HepG2 (cell line): ENCODE measurements around the gene HDDC3. TPM values are rescaled to one million over a fixed set of nuclear protein-coding genes. Genes with fewer than 3 reads are reported as not detected.

Experiments used
- ATAC-seq: fragments of 200-7000 bp; cut with Tn5 transposase; 3 replicates; pipeline ENCODE4 v1.9.1; 2020; ENCODE audit warnings: mild to moderate bottlenecking, moderate library complexity
- BruUV-seq: library from RNA; stranded (reverse); fragments of 400-500 nt; replicated peaks from 2 replicates; lab custom pipeline; 2021; lab: Mats Ljungman, UMichigan
- CTCF ChIA-PET: fragments of 300-600 bp; formaldehyde crosslinking; extraction: SDS; loops from one replicate; lab custom pipeline; 2021; ENCODE audit warnings: low total read pairs, inconsistent platforms, low intra/inter-chr PET ratio; lab: Yijun Ruan, JAX
- POLR2A ChIA-PET: fragments of 350-600 bp; sonication (Branson Sonifier 250); formaldehyde crosslinking; loops from one replicate; lab custom pipeline; 2020; ENCODE audit warnings: antibody characterized with exemption, inconsistent platforms; lab: Yijun Ruan, JAX
- DNase-seq: peaks from one replicate; pipeline ENCODE4 v3.0.0-alpha.2; 2015; ENCODE audit warnings: low spot score
- FAIRE-seq: peaks from 3 replicates; lab custom pipeline; 2011; peaks lifted over from hg19 to GRCh38; lab: Jason Lieb, UNC
- H2AFZ ChIP-seq: one replicate; pipeline ENCODE4 v1.6.1; 2011; ENCODE audit warnings: low read length, inconsistent platforms
- H3K27ac ChIP-seq: fragments of 300-600 bp; 3 replicates; pipeline ENCODE4 v1.8.0; 2011; ENCODE audit warnings: mixed run types, mild to moderate bottlenecking, mixed read lengths, low read length, inconsistent platforms; ENCODE audit not compliant: insufficient read depth; ENCODE audit errors: extremely low read length
- H3K27me3 ChIP-seq, 2 experiments: fragments of 200-600 bp in 1 of 2; 2 replicates in 1 of 2; 3 replicates in 1 of 2; pipeline versions ENCODE4 v1.6.0 to v1.8.0; 2011; ENCODE audit warnings: low read length in 2 of 2, mild to moderate bottlenecking in 2 of 2, moderate library complexity in 2 of 2, inconsistent platforms in 1 of 2; ENCODE audit not compliant: insufficient read depth in 2 of 2, control insufficient read depth in 1 of 2
- H3K36me3 ChIP-seq, 2 experiments: fragments of 200-600 bp in 1 of 2; replicated peaks in 1 of 2; 2 replicates in 1 of 2; 3 replicates in 1 of 2; pipeline versions ENCODE4 v1.5.1 to v1.8.0; 2011; ENCODE audit warnings: low read length in 2 of 2, inconsistent platforms in 1 of 2; ENCODE audit not compliant: insufficient read depth in 2 of 2, control insufficient read depth in 1 of 2
- H3K4me1 ChIP-seq: 2 replicates; pipeline ENCODE4 v1.5.1; 2012; ENCODE audit warnings: low read length, inconsistent platforms; ENCODE audit not compliant: insufficient read depth
- H3K4me2 ChIP-seq: 2 replicates; pipeline ENCODE4 v1.6.0; 2011; ENCODE audit warnings: low read depth, low read length, inconsistent platforms
- H3K4me3 ChIP-seq, 3 experiments: fragments of 200-600 bp in 1 of 3; sonication (generic), shearing (Covaris generic) in 1 of 3; replicated peaks in 1 of 3; 2 replicates each; pipeline ENCODE4 v1.5.1; 2011 to 2016; ENCODE audit warnings: low read length in 3 of 3, inconsistent platforms in 2 of 3, low read depth in 2 of 3, mild to moderate bottlenecking in 2 of 3, control low read depth in 1 of 3, mixed read lengths in 1 of 3; ENCODE audit not compliant: insufficient read depth in 1 of 3
- H3K79me2 ChIP-seq: one replicate; pipeline ENCODE4 v1.6.1; 2011; ENCODE audit warnings: low read length, inconsistent platforms; ENCODE audit not compliant: insufficient read depth
- H3K9ac ChIP-seq: 2 replicates; pipeline ENCODE4 v1.6.0; 2011; ENCODE audit warnings: mild to moderate bottlenecking, low read depth, low read length, inconsistent platforms; ENCODE audit not compliant: insufficient read depth
- H3K9me3 ChIP-seq: 2 replicates; pipeline ENCODE4 v1.5.1; 2012; ENCODE audit warnings: mild to moderate bottlenecking, low read length
- H4K20me1 ChIP-seq: 2 replicates; pipeline ENCODE4 v1.6.0; 2011; ENCODE audit warnings: inconsistent platforms, mild to moderate bottlenecking, low read length, moderate library complexity; ENCODE audit not compliant: insufficient read depth
- IRF2 ChIP-seq: IDR thresholded peaks from 2 replicates; pipeline ENCODE4 v1.6.1; 2018; ENCODE audit warnings: missing genetic modification reagents, missing compliant biosample characterization
- NFKB2 ChIP-seq: sonication (generic); formaldehyde crosslinking; IDR thresholded peaks from 2 replicates; pipeline ENCODE4 v1.4.0; 2020; ENCODE audit warnings: missing genetic modification reagents, borderline replicate concordance
- SP2 ChIP-seq: sonication (generic); formaldehyde crosslinking; IDR thresholded peaks from 2 replicates; pipeline ENCODE4 v1.5.1; 2020; ENCODE audit warnings: mild to moderate bottlenecking, missing genetic modification reagents
- ZKSCAN1 ChIP-seq: fragments of 150-350 bp; IDR thresholded peaks from 2 replicates; pipeline ENCODE4 v1.6.1; 2014; ENCODE audit warnings: low read length
- ZNF10 ChIP-seq: sonication (generic); formaldehyde crosslinking; IDR thresholded peaks from 2 replicates; pipeline ENCODE4 v1.4.0; 2020; ENCODE audit warnings: mild to moderate bottlenecking, low read depth, missing genetic modification reagents, borderline replicate concordance
- ZNF17 ChIP-seq: sonication (generic); formaldehyde crosslinking; IDR thresholded peaks from 2 replicates; pipeline ENCODE4 v1.5.0; 2020; ENCODE audit warnings: mild to moderate bottlenecking, missing genetic modification reagents
- ZNF180 ChIP-seq: sonication (generic); formaldehyde crosslinking; IDR thresholded peaks from 2 replicates; pipeline ENCODE4 v1.4.0; 2020; ENCODE audit warnings: low read depth, missing genetic modification reagents, borderline replicate concordance
- WGBS: methylation state at CpG from one replicate; pipeline ENCODE4 v1.1.6; 2017; ENCODE audit warnings: low lambda C conversion rate; 5-methylcytosine and 5-hydroxymethylcytosine counted together
- in situ Hi-C: cut with HindIII; loops from 2 replicates; pipeline ENCODE4 v1.10.0; 2017; ENCODE audit warnings: low pct_unique_long_range_greater_than_20kb; ENCODE audit not compliant: extremely low pct_ligation_motif_present
- intact Hi-C: fragments of 100-400 bp; cut with micrococcal nuclease; formaldehyde crosslinking; loops from one replicate; pipeline ENCODE4 v1.10.0; 2022; ENCODE audit not compliant: unreplicated experiment
- polyA plus RNA-seq, 8 experiments: library from polyadenylated mRNA; depleted of rRNA in 3 of 8; stranded (reverse) in 7 of 8; unstranded in 1 of 8; fragments of >200 nt; fragmentation: Illumina TruSeq in 4 of 8; extraction: Trizol in 4 of 8; gene quantifications; 2 replicates each; pipeline versions ENCODE4 v1.2.1 to v1.2.3, GENCODE V29; 2011 to 2016; ENCODE audit warnings: low read depth in 4 of 8, missing spikeins in 1 of 8, mixed read lengths in 1 of 8; ENCODE audit not compliant: insufficient read depth in 1 of 8
- total RNA-seq, 5 experiments: library from RNA; depleted of rRNA; stranded (reverse); fragments of >200 nt; fragmentation: Illumina TruSeq; extraction: Trizol; gene quantifications; 2 replicates each; pipeline ENCODE4 v1.2.3, GENCODE V29; 2016; ENCODE audit warnings: low read depth in 1 of 5
- TF ChIP-seq, protein P1 (sequence below): sonication (generic); formaldehyde crosslinking; IDR thresholded peaks from 2 replicates; pipeline ENCODE4 v1.5.0; 2020; ENCODE audit warnings: mild to moderate bottlenecking, missing genetic modification reagents, borderline replicate concordance
- TF ChIP-seq, protein P2 (sequence below): sonication (generic); formaldehyde crosslinking; IDR thresholded peaks from 2 replicates; pipeline ENCODE4 v1.4.0; 2020; ENCODE audit warnings: mild to moderate bottlenecking, low read depth, missing genetic modification reagents
- TF ChIP-seq, protein P3 (sequence below): sonication (generic); formaldehyde crosslinking; IDR thresholded peaks from 2 replicates; pipeline ENCODE4 v1.5.0; 2020; ENCODE audit warnings: missing genetic modification reagents

HDDC3 gene
- total and polyA plus RNA-seq, 2 of the 13 experiments (the other 11 are each of a cell fraction or from before 2014, with no cell fraction given): 18.7 to 28.3 TPM

DNA sequence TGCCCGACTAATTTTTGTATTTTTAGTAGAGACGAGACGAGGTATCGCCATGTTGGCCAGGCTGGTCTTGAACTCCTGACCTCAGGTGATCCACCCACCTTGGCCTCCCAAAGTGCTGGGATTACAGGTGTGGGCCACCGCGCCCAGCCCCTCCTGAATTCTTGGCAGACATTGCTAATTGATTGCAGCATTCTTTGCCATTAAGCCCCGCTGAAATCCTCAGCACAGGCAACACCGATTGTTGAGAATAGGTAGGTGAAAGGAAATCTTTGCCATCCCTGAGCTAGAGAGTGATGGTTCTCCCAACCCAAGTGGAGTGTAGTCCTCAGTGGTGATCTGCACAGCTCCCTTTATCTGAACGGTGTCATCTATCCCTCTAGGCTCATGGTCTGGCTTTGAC, 27.6 kb downstream of the HDDC3 start:
- POLR2A ChIA-PET: interaction anchor here (1.0 to 4.0 kb wide), 3 partner anchors 18 to 46 kb away, joined by 4 to 45 read pairs (median 5); partner anchors contain the start of gene HDDC3
- no peak overlapping the region for H3K4me2 ChIP-seq
- ATAC-seq: no peak

More for the DNA sequence above, 27.6 kb downstream of the HDDC3 start:
- FAIRE-seq (no peak), DNase-seq (no peak)
- peaks cover 0 to 1% of the 10 kb centered on the region in 2 experiments; a peak in 1 of 5 replicates for H3K27me3 ChIP-seq
- peaks cover 8 to 35% of the 10 kb centered on the region in 2 experiments for H3K36me3 ChIP-seq
- CTCF ChIA-PET: no interaction called here
- H3K79me2 ChIP-seq: no peaks in the 10 kb centered on the region
- TF ChIP-seq, protein P1, sequence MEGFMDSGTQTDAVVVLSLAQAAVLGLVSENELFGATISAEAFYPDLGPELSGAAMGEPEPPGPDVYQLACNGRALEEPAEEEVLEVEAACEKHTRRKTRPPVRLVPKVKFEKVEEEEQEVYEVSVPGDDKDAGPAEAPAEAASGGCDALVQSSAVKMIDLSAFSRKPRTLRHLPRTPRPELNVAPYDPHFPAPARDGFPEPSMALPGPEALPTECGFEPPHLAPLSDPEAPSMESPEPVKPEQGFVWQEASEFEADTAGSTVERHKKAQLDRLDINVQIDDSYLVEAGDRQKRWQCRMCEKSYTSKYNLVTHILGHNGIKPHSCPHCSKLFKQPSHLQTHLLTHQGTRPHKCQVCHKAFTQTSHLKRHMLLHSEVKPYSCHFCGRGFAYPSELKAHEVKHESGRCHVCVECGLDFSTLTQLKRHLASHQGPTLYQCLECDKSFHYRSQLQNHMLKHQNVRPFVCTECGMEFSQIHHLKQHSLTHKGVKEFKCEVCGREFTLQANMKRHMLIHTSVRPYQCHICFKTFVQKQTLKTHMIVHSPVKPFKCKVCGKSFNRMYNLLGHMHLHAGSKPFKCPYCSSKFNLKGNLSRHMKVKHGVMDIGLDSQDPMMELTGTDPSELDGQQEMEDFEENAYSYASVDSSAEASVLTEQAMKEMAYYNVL (CRISPR knock-in tag): no peak
- TF ChIP-seq, protein P2, sequence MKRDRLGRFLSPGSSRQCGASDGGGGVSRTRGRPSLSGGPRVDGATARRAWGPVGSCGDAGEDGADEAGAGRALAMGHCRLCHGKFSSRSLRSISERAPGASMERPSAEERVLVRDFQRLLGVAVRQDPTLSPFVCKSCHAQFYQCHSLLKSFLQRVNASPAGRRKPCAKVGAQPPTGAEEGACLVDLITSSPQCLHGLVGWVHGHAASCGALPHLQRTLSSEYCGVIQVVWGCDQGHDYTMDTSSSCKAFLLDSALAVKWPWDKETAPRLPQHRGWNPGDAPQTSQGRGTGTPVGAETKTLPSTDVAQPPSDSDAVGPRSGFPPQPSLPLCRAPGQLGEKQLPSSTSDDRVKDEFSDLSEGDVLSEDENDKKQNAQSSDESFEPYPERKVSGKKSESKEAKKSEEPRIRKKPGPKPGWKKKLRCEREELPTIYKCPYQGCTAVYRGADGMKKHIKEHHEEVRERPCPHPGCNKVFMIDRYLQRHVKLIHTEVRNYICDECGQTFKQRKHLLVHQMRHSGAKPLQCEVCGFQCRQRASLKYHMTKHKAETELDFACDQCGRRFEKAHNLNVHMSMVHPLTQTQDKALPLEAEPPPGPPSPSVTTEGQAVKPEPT (CRISPR knock-in tag): no peak
- TF ChIP-seq NFKB2: no peak
- TF ChIP-seq, protein P3, sequence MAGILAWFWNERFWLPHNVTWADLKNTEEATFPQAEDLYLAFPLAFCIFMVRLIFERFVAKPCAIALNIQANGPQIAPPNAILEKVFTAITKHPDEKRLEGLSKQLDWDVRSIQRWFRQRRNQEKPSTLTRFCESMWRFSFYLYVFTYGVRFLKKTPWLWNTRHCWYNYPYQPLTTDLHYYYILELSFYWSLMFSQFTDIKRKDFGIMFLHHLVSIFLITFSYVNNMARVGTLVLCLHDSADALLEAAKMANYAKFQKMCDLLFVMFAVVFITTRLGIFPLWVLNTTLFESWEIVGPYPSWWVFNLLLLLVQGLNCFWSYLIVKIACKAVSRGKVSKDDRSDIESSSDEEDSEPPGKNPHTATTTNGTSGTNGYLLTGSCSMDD: no peak
- no peak for TF ChIP-seq ZKSCAN1
- TF ChIP-seq ZNF17 (CRISPR knock-in tag): no peak
- no peak for TF ChIP-seq SP2 (CRISPR knock-in tag)
- no peak for TF ChIP-seq ZNF180 (CRISPR knock-in tag)
- TF ChIP-seq IRF2 (CRISPR knock-in tag): no peak
- no peak for TF ChIP-seq ZNF10 (CRISPR knock-in tag)
- H3K4me1 ChIP-seq: peaks cover 20% of the 10 kb centered on the region
- in situ Hi-C loops: no loop called here
- no peaks in the 10 kb centered on the region for H3K9me3 ChIP-seq
- H3K4me3 ChIP-seq: no peak overlapping the region
- no peak overlapping the region for H2AFZ ChIP-seq
- no TSS peak for BruUV-seq
- H3K9ac ChIP-seq: no peak overlapping the region
- intact Hi-C loops: no loop called here
- no peaks in the 10 kb centered on the region for H4K20me1 ChIP-seq
- no peak overlapping the region for H3K27ac ChIP-seq
- WGBS: 92% methylated on average over 9 of the region's 9 CpGs
